ENCODE results near the gene STXBP5.

DNA sequence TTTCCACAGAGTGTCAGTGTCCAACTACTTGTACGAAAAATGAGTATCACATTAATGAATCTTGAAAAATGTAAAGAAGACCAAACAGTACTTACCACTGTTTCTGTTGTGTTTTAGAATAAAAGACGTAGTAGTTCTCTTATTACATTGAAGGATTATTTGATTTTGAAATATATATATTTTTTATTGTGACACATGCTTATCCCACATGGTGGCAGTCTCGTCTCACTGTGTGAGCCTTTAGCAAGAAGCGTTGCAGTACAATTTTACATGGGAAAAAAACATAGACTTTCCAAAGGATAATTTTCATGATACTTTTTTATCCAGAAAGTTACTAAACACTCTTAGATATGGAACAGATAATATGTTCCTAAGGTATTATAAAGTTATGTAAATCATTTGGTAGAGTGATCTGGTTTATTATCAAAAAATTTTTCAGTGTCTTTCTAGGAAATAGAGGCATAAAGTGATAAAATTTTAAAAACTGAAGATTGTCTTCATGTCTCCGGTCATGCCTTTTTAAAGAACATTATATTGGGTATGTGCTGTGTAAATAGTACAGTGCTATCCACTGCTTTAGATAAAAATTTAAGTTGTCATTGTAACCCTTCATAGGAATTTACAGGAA, 186.8 kb downstream of the STXBP5 start:
- TF ChIP-seq SUZ12 (IDR thresholded peaks at IDR 0.05; ENCODE audit: extremely low read depth, insufficient read depth, insufficient read length) (no peak), YY1 (IDR thresholded peaks at IDR 0.05; ENCODE audit: insufficient read depth, insufficient read length) (no peak), ZNF274 (IDR thresholded peaks at IDR 0.05; ENCODE audit: low read depth, low read length) (no peak)
